Activated naive CD4-positive, alpha-beta T cell treated with anti-CD3 and anti-CD28 coated beads, Interleukin-2, amount 50 U/mL, for 72 hours (primary cell): ENCODE results near the gene CACNB4. TPM values are rescaled to one million over a fixed set of nuclear protein-coding genes. Genes with fewer than 3 reads are reported as not detected.
"Not testable (repeated sequence)": the region's sequence is repeated elsewhere in the genome, so short reads cannot be mapped to it uniquely, and the experiment has no call there.

Source experiments
- ATAC-seq, 2 donors: fragments of 150-1000 bp; cut with Tn5 transposase; 2 replicates each; pipeline ENCODE4 v1.10.0; 2021; ENCODE audit warnings: mild to moderate bottlenecking in 2 of 2, moderate library complexity in 2 of 2
- DNase-seq, 2 donors: peaks; one replicate each; pipeline ENCODE4 v3.0.0; 2021 to 2022; ENCODE audit warnings: low spot score in 2 of 2
- H3K27ac Mint-ChIP-seq, 2 donors: one replicate each; pipeline ENCODE4 v1.8.0; 2022; ENCODE audit warnings: mild to moderate bottlenecking in 2 of 2, mixed read lengths in 2 of 2
- H3K36me3 Mint-ChIP-seq, 2 donors: one replicate each; pipeline ENCODE4 v1.8.0; 2022; ENCODE audit warnings: mixed read lengths in 2 of 2
- H3K9me3 Mint-ChIP-seq, 2 donors: one replicate each; pipeline ENCODE4 v1.8.0; 2022; ENCODE audit warnings: mixed read lengths in 2 of 2
- total RNA-seq, 2 donors: library from RNA; stranded (reverse); gene quantifications; one replicate each; pipeline ENCODE4 v1.2.3, GENCODE V29; 2022

CACNB4 gene
- total RNA-seq, 2 donors from 2014 or later = 0.32 to 1.5 TPM

GRCh38 chr2:152095146-152095545 lies 3.7 kb downstream of the CACNB4 start:
- no peaks in the 10 kb centered on the region for H3K9me3 Mint-ChIP-seq
- H3K27ac Mint-ChIP-seq = no peak overlapping the region
- H3K36me3 Mint-ChIP-seq = peaks cover 0 to 14% of the 10 kb centered on the region in 2 donors
- DNase-seq = no peak
- no peak for ATAC-seq

DNA sequence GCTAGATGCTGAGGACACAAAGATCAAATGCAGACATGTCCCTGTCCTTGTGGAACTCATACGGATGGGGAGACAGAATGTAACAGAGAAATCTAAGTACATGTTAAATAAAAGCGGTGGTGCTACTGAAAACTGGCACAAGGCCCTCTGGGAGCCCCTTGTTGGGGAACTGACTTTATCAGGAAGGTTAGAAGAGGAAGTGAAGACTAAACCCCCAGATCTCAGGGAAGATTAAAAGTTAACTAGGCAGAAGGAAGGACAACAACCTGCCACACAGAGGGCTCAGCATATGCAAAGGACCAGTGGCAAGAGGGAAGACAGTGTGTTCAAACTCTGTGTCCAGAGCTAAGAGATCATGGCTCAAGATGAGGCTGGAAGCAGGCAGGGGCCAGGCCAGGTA lies 4.8 kb downstream of the CACNB4 start:
- DNase-seq (no peak), ATAC-seq (no peak)
- no peak overlapping the region for H3K27ac Mint-ChIP-seq
- H3K36me3 Mint-ChIP-seq = peaks cover 0 to 9% of the 10 kb centered on the region in 2 donors
- H3K9me3 Mint-ChIP-seq = no peaks in the 10 kb centered on the region

DNA sequence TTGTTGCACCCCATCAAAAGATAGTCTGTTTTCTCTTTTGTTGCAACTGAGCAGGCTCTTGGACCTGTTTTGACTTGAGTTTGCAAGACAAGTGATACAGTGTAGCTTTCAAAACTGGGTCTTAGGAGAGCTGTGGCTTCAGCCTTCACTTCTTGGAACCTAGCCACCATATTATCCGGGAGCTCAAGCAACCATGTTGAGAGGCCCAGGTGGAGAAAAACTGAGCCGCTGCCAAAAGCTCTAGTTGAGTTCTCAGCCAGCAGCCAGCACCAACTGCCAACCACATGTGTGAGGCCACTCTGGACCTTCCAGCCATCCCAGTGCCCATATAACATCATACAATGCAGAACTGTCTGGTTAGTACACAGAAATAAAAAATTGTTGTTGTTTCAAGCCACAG lies 5.4 kb downstream of the CACNB4 start:
- Mint-ChIP-seq H3K36me3 (peaks cover 0 to 8% of the 10 kb centered on the region in 2 donors), H3K9me3 (no peaks in the 10 kb centered on the region), H3K27ac (no peak overlapping the region)
- ATAC-seq = no peak
- DNase-seq = no peak

DNA sequence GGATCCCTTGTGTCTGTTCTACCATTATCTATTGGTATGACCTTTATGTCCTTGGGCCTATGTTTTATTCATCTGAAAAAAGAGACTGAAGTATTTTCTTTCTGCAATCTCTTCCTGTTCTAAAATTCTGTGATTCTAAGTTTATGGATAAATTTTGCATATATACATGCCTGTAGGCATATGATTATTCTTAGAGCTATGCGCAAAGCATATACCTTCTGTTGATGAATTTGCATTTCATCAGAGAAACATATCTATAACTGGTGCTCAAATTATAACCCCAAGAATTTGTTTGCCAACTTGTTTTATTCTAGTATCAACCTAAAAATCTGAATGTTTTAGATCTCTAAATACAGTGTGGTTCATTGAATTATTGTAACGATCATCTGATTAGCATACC lies 6.7 kb downstream of the CACNB4 start:
- DNase-seq (no peak), ATAC-seq (no peak)
- Mint-ChIP-seq H3K36me3 (peaks cover 0 to under 1% of the 10 kb centered on the region in 2 donors), H3K9me3 (no peaks in the 10 kb centered on the region), H3K27ac (no peak overlapping the region)

- not testable (repeated sequence) for H3K36me3 Mint-ChIP-seq, ATAC-seq, H3K9me3 Mint-ChIP-seq, DNase-seq, H3K27ac Mint-ChIP-seq
These were observed 8.1 kb downstream of the CACNB4 start for GRCh38 chr2:152090726-152091125.

GRCh38 chr2:152089238-152089637 lies 9.6 kb downstream of the CACNB4 start:
- Mint-ChIP-seq H3K36me3 (no peaks in the 10 kb centered on the region), H3K27ac (no peak overlapping the region), H3K9me3 (no peaks in the 10 kb centered on the region)
- no peak for ATAC-seq
- DNase-seq = no peak

- no peak overlapping the region for H3K27ac Mint-ChIP-seq
- no peaks in the 10 kb centered on the region for H3K36me3 Mint-ChIP-seq
- H3K9me3 Mint-ChIP-seq = no peaks in the 10 kb centered on the region
- no peak for ATAC-seq
- no peak for DNase-seq
These were observed 10.8 kb downstream of the CACNB4 start for GRCh38 chr2:152088006-152088405.

DNA sequence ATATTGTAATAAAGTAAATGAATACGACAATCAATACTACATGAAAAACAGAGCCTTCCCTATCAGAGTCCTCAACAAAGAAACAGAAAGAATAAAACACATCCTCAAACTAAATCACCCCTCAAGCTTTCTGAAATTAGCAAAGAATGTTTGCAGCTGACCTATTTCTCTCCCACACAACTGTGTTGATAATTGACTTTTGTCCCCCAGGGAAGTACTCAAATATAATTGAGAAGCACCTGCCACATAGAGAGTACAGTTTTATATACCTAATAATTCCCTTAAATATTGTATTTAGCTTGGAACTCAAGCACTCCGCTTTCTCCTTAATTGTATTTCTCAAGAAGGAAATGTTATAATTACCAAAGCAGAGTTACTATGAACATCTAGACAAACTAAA lies 12.6 kb downstream of the CACNB4 start:
- no peak overlapping the region for H3K27ac Mint-ChIP-seq
- no peaks in the 10 kb centered on the region for H3K36me3 Mint-ChIP-seq
- no peaks in the 10 kb centered on the region for H3K9me3 Mint-ChIP-seq

DNA sequence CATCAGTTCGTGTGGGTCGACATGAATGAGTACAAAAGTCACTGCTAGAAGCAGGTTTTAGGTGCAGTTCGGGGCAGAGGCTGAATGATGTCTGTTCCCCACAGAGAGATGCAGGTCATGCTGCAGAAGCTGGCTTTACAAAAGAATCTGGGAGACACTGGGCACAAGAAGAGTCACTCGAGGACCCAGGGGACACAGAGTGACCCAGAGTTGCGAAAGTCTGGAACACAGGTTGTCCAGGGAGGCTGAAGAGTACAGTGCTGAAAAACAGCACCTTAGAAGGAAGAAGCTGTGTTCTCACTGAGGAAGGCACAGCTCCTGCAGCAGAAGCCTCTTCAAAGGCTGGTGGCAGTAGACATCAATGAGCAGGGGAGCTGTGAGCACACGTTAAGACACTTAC lies 14.8 kb downstream of the CACNB4 start:
- no peaks in the 10 kb centered on the region for H3K9me3 Mint-ChIP-seq
- ATAC-seq = no peak
- no peak for DNase-seq
- no peaks in the 10 kb centered on the region for H3K36me3 Mint-ChIP-seq
- no peak overlapping the region for H3K27ac Mint-ChIP-seq

More for the DNA sequence above, 12.6 kb downstream of the CACNB4 start:
- DNase-seq (no peak), ATAC-seq (no peak)

DNA sequence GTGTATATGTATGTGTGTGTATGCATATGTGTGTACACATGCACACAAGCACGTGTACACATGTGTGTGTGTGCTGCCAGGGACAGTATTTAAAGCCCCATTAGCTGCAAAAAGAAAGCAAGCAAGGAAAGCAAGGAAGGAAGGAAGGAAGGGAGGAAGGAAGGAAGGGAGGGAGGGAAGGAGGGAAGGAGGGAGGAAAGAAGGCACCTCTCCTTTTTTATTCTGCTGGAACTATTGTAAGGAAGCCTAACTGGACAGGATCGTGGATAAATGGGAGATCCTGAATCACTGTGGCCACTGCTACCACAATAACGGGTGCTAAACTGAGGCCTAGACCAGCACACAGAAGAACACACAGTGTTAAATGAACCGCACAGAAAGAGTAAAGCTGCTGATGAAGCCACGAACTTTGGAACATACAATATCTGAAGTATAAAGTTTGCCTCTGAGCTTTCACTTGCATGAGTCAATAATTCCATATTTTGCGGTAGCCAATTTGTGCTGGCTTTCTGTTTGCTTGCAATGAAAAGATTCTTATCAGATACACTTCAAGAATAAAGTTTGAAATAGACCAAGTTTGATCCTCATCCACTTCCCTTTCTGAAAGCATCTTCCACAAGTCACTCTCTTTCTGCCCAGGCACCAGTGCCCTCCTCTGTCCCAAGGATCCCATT lies 15.5 kb downstream of the CACNB4 start:
- ATAC-seq = no peak
- H3K9me3 Mint-ChIP-seq = no peaks in the 10 kb centered on the region
- no peak for DNase-seq
- H3K36me3 Mint-ChIP-seq = no peaks in the 10 kb centered on the region
- no peak overlapping the region for H3K27ac Mint-ChIP-seq

GRCh38 chr2:152078662-152079061 lies 20.2 kb downstream of the CACNB4 start:
- Mint-ChIP-seq H3K27ac (no peak overlapping the region), H3K9me3 (no peaks in the 10 kb centered on the region), H3K36me3 (no peaks in the 10 kb centered on the region)
- no peak for ATAC-seq
- no peak for DNase-seq

DNA sequence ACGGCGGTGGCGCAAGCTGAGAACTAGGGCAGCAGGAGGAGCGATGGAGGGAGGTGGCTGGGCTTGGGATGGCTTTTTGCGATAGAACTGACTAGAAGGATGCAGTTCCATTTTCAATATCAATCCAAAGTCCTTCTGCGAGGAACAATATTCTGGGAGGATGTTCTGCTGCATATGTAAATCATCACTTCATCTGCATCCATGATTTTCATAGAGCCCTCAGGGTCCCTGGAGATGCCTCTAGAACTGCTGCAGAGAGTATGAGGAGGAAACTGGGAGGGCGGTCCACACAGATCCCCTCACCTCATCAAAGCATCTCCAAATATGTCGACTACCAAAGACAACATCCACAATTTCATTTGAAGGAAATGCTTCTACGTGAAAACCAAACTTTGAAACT lies 20.8 kb downstream of the CACNB4 start:
- DNase-seq (no peak), ATAC-seq (no peak)
- H3K9me3 Mint-ChIP-seq = no peaks in the 10 kb centered on the region
- H3K27ac Mint-ChIP-seq = no peak overlapping the region
- no peaks in the 10 kb centered on the region for H3K36me3 Mint-ChIP-seq

- H3K36me3 Mint-ChIP-seq = no peaks in the 10 kb centered on the region
- DNase-seq = no peak
- ATAC-seq = no peak
- no peaks in the 10 kb centered on the region for H3K9me3 Mint-ChIP-seq
- no peak overlapping the region for H3K27ac Mint-ChIP-seq
These were observed 23.3 kb downstream of the CACNB4 start for GRCh38 chr2:152075461-152076050.

- no peaks in the 10 kb centered on the region for H3K9me3 Mint-ChIP-seq
- ATAC-seq (no peak), DNase-seq (no peak)
- H3K36me3 Mint-ChIP-seq = no peaks in the 10 kb centered on the region
- no peak overlapping the region for H3K27ac Mint-ChIP-seq
These were observed 26.8 kb downstream of the CACNB4 start for GRCh38 chr2:152072011-152072410.

- no peak for ATAC-seq
- DNase-seq = no peak
- no peak overlapping the region for H3K27ac Mint-ChIP-seq
- no peaks in the 10 kb centered on the region for H3K36me3 Mint-ChIP-seq
- H3K9me3 Mint-ChIP-seq = no peaks in the 10 kb centered on the region
These were observed 27.3 kb downstream of the CACNB4 start for GRCh38 chr2:152071518-152071917.

- no peak overlapping the region for H3K27ac Mint-ChIP-seq
- no peaks in the 10 kb centered on the region for H3K9me3 Mint-ChIP-seq
- ATAC-seq = no peak
- no peaks in the 10 kb centered on the region for H3K36me3 Mint-ChIP-seq
- DNase-seq = no peak
These were observed 27.8 kb downstream of the CACNB4 start for GRCh38 chr2:152071092-152071491.

- DNase-seq = no peak
- no peak for ATAC-seq
- H3K9me3 Mint-ChIP-seq = no peaks in the 10 kb centered on the region
- H3K27ac Mint-ChIP-seq = no peak overlapping the region
- no peaks in the 10 kb centered on the region for H3K36me3 Mint-ChIP-seq
These were observed 30.6 kb downstream of the CACNB4 start for GRCh38 chr2:152068226-152068625.

DNA sequence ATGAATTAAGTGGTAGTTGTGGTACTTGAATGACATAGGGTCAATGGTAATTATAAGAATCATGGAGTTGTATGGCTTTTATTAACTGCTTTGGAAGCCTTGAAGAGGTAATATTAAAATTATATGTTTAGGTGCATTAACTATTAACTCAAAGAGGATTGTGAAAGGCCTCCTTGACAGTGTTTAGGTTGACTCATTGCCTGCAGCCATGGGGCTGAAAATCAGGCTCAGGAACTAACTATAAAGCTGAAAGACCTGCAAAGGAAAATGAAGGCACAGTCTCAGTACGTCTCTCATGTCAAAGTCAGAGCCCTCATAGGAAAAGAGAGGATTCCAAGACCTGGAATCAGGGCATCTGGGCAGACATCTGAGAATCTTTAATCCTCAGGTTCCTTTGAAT lies 31.0 kb downstream of the CACNB4 start:
- no peaks in the 10 kb centered on the region for H3K9me3 Mint-ChIP-seq
- ATAC-seq (no peak), DNase-seq (no peak)
- no peak overlapping the region for H3K27ac Mint-ChIP-seq
- no peaks in the 10 kb centered on the region for H3K36me3 Mint-ChIP-seq
